Sigmoid colon (tissue), 7 donors: Measurements from ENCODE around the gene ZNF366. TPM values are rescaled to one million over a fixed set of nuclear protein-coding genes. Genes with fewer than 3 reads are reported as not detected.

Source experiments
- DNase-seq: peaks from one replicate; pipeline ENCODE4 v3.0.0-alpha.2; 2019
- H3K27ac ChIP-seq, 4 donors: fragments of 200-600 bp; sonication (generic); one replicate each; pipeline ENCODE4 v1.5.1; 2016 to 2019; ENCODE audit warnings: mild to moderate bottlenecking in 1 of 4
- H3K27me3 ChIP-seq, 3 donors: fragments of 200-600 bp; sonication (generic); one replicate each; pipeline ENCODE4 v1.5.1; 2019; ENCODE audit warnings: mild to moderate bottlenecking in 1 of 3
- H3K36me3 ChIP-seq, 4 donors: fragments of 200-600 bp; sonication (generic); one replicate each; pipeline ENCODE4 v1.5.1; 2016 to 2019
- H3K4me1 ChIP-seq, 4 donors: fragments of 200-600 bp; sonication (generic); one replicate each; pipeline ENCODE4 v1.5.1; 2017 to 2019
- H3K4me3 ChIP-seq, 4 donors: fragments of 200-600 bp; sonication (generic); one replicate each; pipeline ENCODE4 v1.5.1; 2017 to 2019; ENCODE audit warnings: mild to moderate bottlenecking in 2 of 4, moderate library complexity in 1 of 4
- H3K9me3 ChIP-seq, 4 donors: fragments of 200-600 bp in 3 of 4; sonication (generic) in 3 of 4; one replicate each; pipeline versions ENCODE4 v1.5.1 to v1.6.1; 2013 to 2019
- EP300 ChIP-seq, 4 donors: sonication (generic); formaldehyde crosslinking; IDR thresholded peaks; one replicate each; pipeline ENCODE4 v1.6.1; 2017; ENCODE audit warnings: antibody characterized with exemption in 4 of 4
- POLR2A ChIP-seq, 2 donors: fragments of 450-650 bp; IDR thresholded peaks; one replicate each; pipeline ENCODE4 v1.6.1; 2016; ENCODE audit warnings: antibody characterized with exemption in 2 of 2, mild to moderate bottlenecking in 2 of 2, moderate library complexity in 2 of 2
- POLR2AphosphoS5 ChIP-seq, 4 donors: sonication (generic); formaldehyde crosslinking; IDR thresholded peaks; one replicate each; pipeline ENCODE4 v1.6.1; 2017; ENCODE audit warnings: antibody characterized with exemption in 4 of 4
- WGBS, 2 donors: extraction: QIAGEN DNeasy Blood & Tissue Kit; methylation state at CpG; one replicate each; pipeline ENCODE4 v1.1.7; 2013; 5-methylcytosine and 5-hydroxymethylcytosine counted together
- intact Hi-C: fragments of 100-400 bp; cut with DNase I; formaldehyde crosslinking; loops from one replicate; pipeline ENCODE4 v1.15.1; 2023
- polyA plus RNA-seq, 3 donors: library from polyadenylated mRNA; stranded (reverse); fragments of 200-250 nt; gene quantifications; one replicate each; pipeline ENCODE4 v1.2.3, GENCODE V29; 2013
- total RNA-seq, 4 donors: library from RNA; depleted of rRNA; stranded (reverse); fragments of >200 nt; gene quantifications; one replicate each; pipeline ENCODE4 v1.1.0, GENCODE V29; 2016
- TF ChIP-seq, protein P1 (sequence below), 4 experiments: fragments of 450-650 bp in 3 of 4; fragments of 200-600 bp in 1 of 4; IDR thresholded peaks; one replicate each; pipeline ENCODE4 v1.5.1; 2016 to 2019; ENCODE audit warnings: antibody characterized with exemption in 4 of 4, mild to moderate bottlenecking in 3 of 4, moderate library complexity in 2 of 4
- donor health status: healthy with polysubstance abuse.
- donor health status: Bipolar disorder and iron deficiency.
- donor health status: healthy.

ZNF366 gene
- total and polyA plus RNA-seq, 7 donors = 0.46 to 3.9 (median 1.8) TPM

DNA sequence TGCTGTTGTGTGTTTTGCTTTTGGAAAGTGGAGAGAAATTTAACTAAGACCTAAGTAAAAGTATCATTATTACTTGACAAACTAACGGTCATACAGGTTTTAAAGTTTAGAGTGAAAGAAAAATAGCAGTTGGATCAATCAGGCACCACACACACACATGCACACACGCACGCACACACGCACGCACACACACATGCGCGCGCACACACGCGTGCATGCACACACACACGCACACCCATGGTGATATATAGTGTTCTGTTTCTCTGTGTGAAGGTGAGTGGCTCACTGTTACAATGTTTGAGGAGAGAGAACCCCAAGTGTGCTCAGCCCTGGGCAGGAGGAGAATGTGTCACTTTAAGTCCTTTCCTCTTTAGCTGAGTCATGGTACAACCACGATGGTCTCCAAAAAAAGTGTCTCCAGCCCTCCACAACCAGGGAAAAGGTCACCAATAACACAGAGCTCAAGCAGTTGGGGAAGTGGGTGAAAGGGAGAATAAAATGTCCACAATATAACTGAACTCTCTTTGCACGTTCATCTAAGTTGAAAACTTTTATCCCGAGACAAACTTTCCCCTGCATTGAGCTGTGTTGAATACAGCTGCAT, 3.2 kb downstream of the ZNF366 start:
- 70 to 77% methylated on average over 14 of the region's 14 CpGs for WGBS, 2 donors
- H3K4me3 ChIP-seq = no peak overlapping the region
- H3K27ac ChIP-seq = peak overlapping the region in 3 of 4 donors; percentile 3 to 52 (median 17)
- no peaks in the 10 kb centered on the region for H3K27me3 ChIP-seq
- H3K9me3 ChIP-seq = no peaks in the 10 kb centered on the region
- no peaks in the 10 kb centered on the region for H3K36me3 ChIP-seq
- peaks cover 0 to 39% (median 22%) of the 10 kb centered on the region in 4 donors for H3K4me1 ChIP-seq
- intact Hi-C loops = no loop called here
- no peak for TF ChIP-seq EP300 (IDR thresholded peaks at IDR 0.05)
- TF ChIP-seq, protein P1, sequence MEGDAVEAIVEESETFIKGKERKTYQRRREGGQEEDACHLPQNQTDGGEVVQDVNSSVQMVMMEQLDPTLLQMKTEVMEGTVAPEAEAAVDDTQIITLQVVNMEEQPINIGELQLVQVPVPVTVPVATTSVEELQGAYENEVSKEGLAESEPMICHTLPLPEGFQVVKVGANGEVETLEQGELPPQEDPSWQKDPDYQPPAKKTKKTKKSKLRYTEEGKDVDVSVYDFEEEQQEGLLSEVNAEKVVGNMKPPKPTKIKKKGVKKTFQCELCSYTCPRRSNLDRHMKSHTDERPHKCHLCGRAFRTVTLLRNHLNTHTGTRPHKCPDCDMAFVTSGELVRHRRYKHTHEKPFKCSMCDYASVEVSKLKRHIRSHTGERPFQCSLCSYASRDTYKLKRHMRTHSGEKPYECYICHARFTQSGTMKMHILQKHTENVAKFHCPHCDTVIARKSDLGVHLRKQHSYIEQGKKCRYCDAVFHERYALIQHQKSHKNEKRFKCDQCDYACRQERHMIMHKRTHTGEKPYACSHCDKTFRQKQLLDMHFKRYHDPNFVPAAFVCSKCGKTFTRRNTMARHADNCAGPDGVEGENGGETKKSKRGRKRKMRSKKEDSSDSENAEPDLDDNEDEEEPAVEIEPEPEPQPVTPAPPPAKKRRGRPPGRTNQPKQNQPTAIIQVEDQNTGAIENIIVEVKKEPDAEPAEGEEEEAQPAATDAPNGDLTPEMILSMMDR (IDR thresholded peaks at IDR 0.05) = no peak
- TF ChIP-seq POLR2AphosphoS5 (IDR thresholded peaks at IDR 0.05) = no peak
- TF ChIP-seq POLR2A (IDR thresholded peaks at IDR 0.05) = no peak
- no peak for DNase-seq

DNA sequence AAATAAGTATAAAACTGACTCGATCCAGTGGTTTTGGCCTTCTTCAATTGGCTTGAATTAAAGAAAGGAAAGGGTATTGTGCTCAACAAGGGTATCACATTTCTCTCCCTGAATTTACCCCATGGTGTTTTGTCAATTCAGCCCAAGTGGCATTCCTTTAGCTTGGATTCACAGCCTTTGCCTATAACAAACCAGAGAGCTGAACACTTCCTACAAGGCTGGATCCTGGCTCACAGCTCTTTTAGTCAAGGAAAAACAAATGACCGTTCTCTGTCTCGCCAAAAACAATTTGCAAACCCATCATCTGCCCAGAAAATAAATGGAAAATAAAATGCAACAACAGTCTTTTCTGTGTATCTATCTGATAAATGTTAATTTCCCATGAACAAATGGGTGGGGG, 5.7 kb downstream of the ZNF366 start:
- H3K9me3 ChIP-seq = no peaks in the 10 kb centered on the region
- no peak overlapping the region for H3K4me3 ChIP-seq
- H3K27me3 ChIP-seq = no peaks in the 10 kb centered on the region
- no peaks in the 10 kb centered on the region for H3K36me3 ChIP-seq
- DNase-seq = no peak
- WGBS, 2 donors = 94 to 95% methylated on average over 3 of the region's 3 CpGs
- no peak for TF ChIP-seq POLR2A (IDR thresholded peaks at IDR 0.05)
- TF ChIP-seq, protein P1 (IDR thresholded peaks at IDR 0.05) = no peak
- no peak for TF ChIP-seq EP300 (IDR thresholded peaks at IDR 0.05)
- TF ChIP-seq POLR2AphosphoS5 (IDR thresholded peaks at IDR 0.05) = no peak
- H3K27ac ChIP-seq = no peak overlapping the region
- intact Hi-C loops = no loop called here
- H3K4me1 ChIP-seq = peaks cover 0 to 26% (median 9%) of the 10 kb centered on the region in 4 donors

DNA sequence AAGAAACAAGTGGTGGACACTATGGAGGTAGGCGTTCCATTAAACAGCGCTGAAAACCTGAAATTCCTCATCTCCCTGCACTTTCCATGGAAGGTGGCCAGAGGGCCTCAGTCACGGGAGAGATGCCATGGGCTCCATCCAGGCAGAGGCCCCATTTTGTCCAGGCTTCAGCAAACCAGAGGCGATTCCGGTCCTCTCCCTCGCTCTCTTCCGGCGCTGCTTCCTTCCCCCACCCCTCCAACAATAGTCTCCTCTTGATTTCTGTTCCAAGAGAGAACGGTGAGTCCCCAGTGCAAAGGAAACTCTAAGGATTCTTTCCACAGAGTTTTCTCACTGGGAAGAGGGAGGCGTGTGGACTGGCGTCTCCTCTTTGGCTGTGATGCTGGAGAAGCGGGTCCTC, 7.5 kb downstream of the ZNF366 start:
- H3K9me3 ChIP-seq = no peaks in the 10 kb centered on the region
- H3K4me3 ChIP-seq = no peak overlapping the region
- 93 to 95% methylated on average over 12 of the region's 12 CpGs for WGBS, 2 donors
- no peaks in the 10 kb centered on the region for H3K36me3 ChIP-seq
- no peak for DNase-seq
- no peaks in the 10 kb centered on the region for H3K27me3 ChIP-seq
- peak overlapping the region in 2 of 4 donors; percentile 10 to 19 for H3K27ac ChIP-seq
- TF ChIP-seq, protein P1 (IDR thresholded peaks at IDR 0.05) = no peak
- no peak for TF ChIP-seq EP300 (IDR thresholded peaks at IDR 0.05)
- no peak for TF ChIP-seq POLR2A (IDR thresholded peaks at IDR 0.05)
- no peak for TF ChIP-seq POLR2AphosphoS5 (IDR thresholded peaks at IDR 0.05)
- peaks cover 0 to 26% (median 7%) of the 10 kb centered on the region in 4 donors for H3K4me1 ChIP-seq
- intact Hi-C loops = no loop called here

DNA sequence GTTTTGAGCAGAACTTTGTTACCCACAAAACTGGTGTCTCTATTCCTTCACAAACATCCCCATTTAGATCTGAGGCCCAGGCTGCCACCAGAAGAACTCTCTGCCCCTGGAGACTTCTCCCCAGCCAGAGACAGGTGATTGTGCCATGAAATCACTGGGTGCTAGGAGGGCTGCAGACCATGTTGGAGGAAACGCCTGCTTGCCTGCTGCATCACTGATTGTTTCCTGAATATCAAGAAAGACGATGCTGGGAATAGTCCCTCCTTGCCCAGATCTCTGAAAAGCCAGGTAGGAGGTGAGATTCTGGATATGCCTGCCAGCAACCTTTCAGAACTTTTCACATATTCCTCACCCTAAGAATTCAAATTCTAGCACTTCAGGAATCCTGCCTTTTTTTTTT, 8.1 kb downstream of the ZNF366 start:
- intact Hi-C loops = no loop called here
- TF ChIP-seq, protein P1 (IDR thresholded peaks at IDR 0.05) = no peak
- no peak for TF ChIP-seq POLR2AphosphoS5 (IDR thresholded peaks at IDR 0.05)
- no peak for TF ChIP-seq POLR2A (IDR thresholded peaks at IDR 0.05)
- no peak for TF ChIP-seq EP300 (IDR thresholded peaks at IDR 0.05)

GRCh38 chr5:72498284-72498683, 8.9 kb downstream of the ZNF366 start:
- Histone ChIP-seq H3K27ac (no peak overlapping the region), H3K4me1 (peaks cover 0 to 15% (median 7%) of the 10 kb centered on the region in 4 donors), H3K36me3 (no peaks in the 10 kb centered on the region), H3K9me3 (no peaks in the 10 kb centered on the region), H3K4me3 (no peak overlapping the region), H3K27me3 (no peaks in the 10 kb centered on the region)
- DNase-seq = no peak
- intact Hi-C loops = no loop called here
- WGBS, 2 donors = 70 to 85% methylated on average over 2 of the region's 2 CpGs
- TF ChIP-seq POLR2AphosphoS5 (IDR thresholded peaks at IDR 0.05) (no peak), EP300 (IDR thresholded peaks at IDR 0.05) (no peak), POLR2A (IDR thresholded peaks at IDR 0.05) (no peak)
- TF ChIP-seq, protein P1 (IDR thresholded peaks at IDR 0.05) = no peak

More for the DNA sequence above, 8.1 kb downstream of the ZNF366 start:
- WGBS, 2 donors = 70 to 86% methylated on average over 2 of the region's 2 CpGs
- Histone ChIP-seq H3K27ac (peak overlapping the region in 1 of 4 donors; percentile 10), H3K4me3 (no peak overlapping the region), H3K4me1 (peaks cover 0 to 19% (median 7%) of the 10 kb centered on the region in 4 donors), H3K36me3 (no peaks in the 10 kb centered on the region), H3K27me3 (no peaks in the 10 kb centered on the region), H3K9me3 (no peaks in the 10 kb centered on the region)
- no peak for DNase-seq
